B cell (primary cell): ENCODE measurements around the gene HMG20B. TPM values are rescaled to one million over a fixed set of nuclear protein-coding genes. Genes with fewer than 3 reads are reported as not detected.

Source experiments
- ATAC-seq: fragments of 200-7000 bp; cut with Tn5 transposase; one replicate; pipeline ENCODE4 v1.10.0; 2021; ENCODE audit warnings: low read depth, mild to moderate bottlenecking, moderate number of reproducible peaks, moderate library complexity
- CTCF ChIA-PET: fragments of 350-600 bp; sonication (Branson Sonifier 250); formaldehyde crosslinking; loops from one replicate; lab custom pipeline; 2021; ENCODE audit warnings: antibody characterized with exemption, inconsistent platforms; lab: Charles Lee
- POLR2A ChIA-PET: fragments of 350-600 bp; sonication (Branson Sonifier 250); formaldehyde crosslinking; loops from one replicate; lab custom pipeline; 2021; ENCODE audit warnings: antibody characterized with exemption; lab: Charles Lee
- DNase-seq: peaks from one replicate; pipeline ENCODE4 v3.0.0; 2013
- H2AFZ ChIP-seq: 2 replicates; pipeline ENCODE4 v1.6.1; 2012; ENCODE audit warnings: mild to moderate bottlenecking, low read depth, low read length; ENCODE audit not compliant: insufficient read depth, poor library complexity, severe bottlenecking
- H3K27ac ChIP-seq, 2 donors: 1 replicate in 1 of 2; 2 replicates in 1 of 2; pipeline ENCODE4 v1.5.1; 2012 to 2013; ENCODE audit warnings: low read length in 2 of 2, mild to moderate bottlenecking in 2 of 2, moderate library complexity in 1 of 2
- H3K27me3 ChIP-seq, 4 experiments: fragments of 200-600 bp in 1 of 4; sonication (generic) in 1 of 4; replicated peaks in 1 of 4; 1 replicate in 2 of 4; 2 replicates in 2 of 4; pipeline versions ENCODE4 v1.6.1 to v1.7.0; 2013 to 2016; ENCODE audit warnings: low read length in 3 of 4, mild to moderate bottlenecking in 2 of 4, mixed read lengths in 1 of 4, moderate library complexity in 1 of 4; ENCODE audit not compliant: insufficient read depth in 4 of 4, control insufficient read depth in 3 of 4; ENCODE audit errors: control extremely low read depth in 1 of 4
- H3K36me3 ChIP-seq, 2 experiments: replicated peaks in 1 of 2; 1 replicate in 1 of 2; 2 replicates in 1 of 2; pipeline versions ENCODE4 v1.6.1 to v1.7.1; 2013; ENCODE audit warnings: low read length in 1 of 2; ENCODE audit not compliant: insufficient read depth in 2 of 2, control insufficient read depth in 1 of 2; ENCODE audit errors: control extremely low read depth in 1 of 2, extremely low read depth in 1 of 2
- H3K4me1 ChIP-seq, 2 donors: fragments of 200-600 bp in 1 of 2; sonication (generic) in 1 of 2; 1 replicate in 1 of 2; 2 replicates in 1 of 2; pipeline versions ENCODE4 v1.5.1 to v1.6.1; 2013 to 2017; ENCODE audit warnings: low read length in 2 of 2; ENCODE audit not compliant: control insufficient read depth in 2 of 2, insufficient read depth in 2 of 2
- H3K4me2 ChIP-seq: replicated peaks from 2 replicates; pipeline ENCODE3; 2012; ENCODE audit warnings: mild to moderate bottlenecking, low read depth, low read length; ENCODE audit not compliant: poor library complexity, severe bottlenecking
- H3K4me3 ChIP-seq, 5 experiments: fragments of 200-600 bp in 1 of 5; sonication (generic) in 1 of 5; 1 replicate in 3 of 5; 2 replicates in 2 of 5; pipeline versions ENCODE4 v1.5.1 to v1.7.0; 2011 to 2016; ENCODE audit warnings: low read length in 4 of 5, mild to moderate bottlenecking in 4 of 5, low read depth in 2 of 5, control low read depth in 1 of 5, moderate library complexity in 1 of 5; ENCODE audit not compliant: insufficient read depth in 1 of 5; ENCODE audit errors: control extremely low read depth in 1 of 5, extremely low read depth in 1 of 5
- H3K79me2 ChIP-seq: fragments of 200-600 bp; sonication (generic); one replicate; pipeline ENCODE4 v1.6.0; 2016; ENCODE audit warnings: low read length; ENCODE audit not compliant: control insufficient read depth, insufficient read depth
- H3K9ac ChIP-seq: fragments of 200-600 bp; sonication (generic); 2 replicates; pipeline ENCODE4 v1.6.1; 2017; ENCODE audit warnings: mild to moderate bottlenecking, low read length, moderate library complexity
- H3K9me3 ChIP-seq, 3 donors: one replicate each; pipeline versions ENCODE4 v1.6.1 to v1.7.1; 2013; ENCODE audit warnings: low read length in 2 of 3; ENCODE audit not compliant: control insufficient read depth in 2 of 3, insufficient read depth in 1 of 3; ENCODE audit errors: control extremely low read depth in 1 of 3
- H4K20me1 ChIP-seq: 2 replicates; pipeline ENCODE4 v1.6.0; 2012; ENCODE audit warnings: mild to moderate bottlenecking, low read length; ENCODE audit not compliant: insufficient read depth, control insufficient read depth, poor library complexity, severe bottlenecking
- H3K27ac Mint-ChIP-seq: one replicate; pipeline ENCODE4 v1.8.0; 2021; ENCODE audit warnings: mixed read lengths
- H3K27me3 Mint-ChIP-seq: one replicate; pipeline ENCODE4 v1.8.0; 2021; ENCODE audit warnings: mixed read lengths
- H3K4me1 Mint-ChIP-seq: one replicate; pipeline ENCODE4 v1.8.0; 2021; ENCODE audit warnings: mixed read lengths
- H3K4me3 Mint-ChIP-seq: one replicate; pipeline ENCODE4 v1.8.0; 2021; ENCODE audit warnings: mixed read lengths
- H3K9me3 Mint-ChIP-seq: one replicate; pipeline ENCODE4 v1.8.0; 2022; ENCODE audit warnings: mixed read lengths; ENCODE audit not compliant: insufficient read depth
- EZH2 ChIP-seq: IDR thresholded peaks from 2 replicates; pipeline ENCODE4 v1.6.1; 2012; ENCODE audit warnings: borderline replicate concordance, low read depth, mild to moderate bottlenecking, moderate library complexity, low read length; ENCODE audit not compliant: insufficient read depth, poor library complexity, severe bottlenecking
- WGBS: methylation state at CpG from one replicate; pipeline ENCODE4 v1.1.5; 2013; ENCODE audit warnings: missing lambda C conversion rate; ENCODE audit not compliant: insufficient coverage; 5-methylcytosine and 5-hydroxymethylcytosine counted together
- intact Hi-C: fragments of 100-400 bp; cut with micrococcal nuclease; formaldehyde crosslinking; loops from one replicate; pipeline ENCODE4 v1.10.0; 2022
- polyA plus RNA-seq: library from polyadenylated mRNA; depleted of rRNA; stranded (reverse); fragments of >200 nt; gene quantifications from 2 replicates; pipeline ENCODE4 v1.2.3, GENCODE V29; 2012
- total RNA-seq, 2 donors: library from RNA; stranded (reverse); fragments of 120-200 nt in 1 of 2; gene quantifications; 1 replicate in 1 of 2; 2 replicates in 1 of 2; pipeline versions ENCODE4 v1.2.3 to v1.2.4, GENCODE V29; 2013 to 2022
- TF ChIP-seq, protein P1 (sequence below): fragments of 200-600 bp; IDR thresholded peaks from one replicate; pipeline ENCODE4 v1.8.0; 2022; ENCODE audit warnings: antibody characterized with exemption, mild to moderate bottlenecking

The HMG20B gene
- total and polyA plus RNA-seq, 2 donors (not counting 1 experiment from before 2014, with no cell fraction given) = 41.7 to 59.0 TPM

DNA sequence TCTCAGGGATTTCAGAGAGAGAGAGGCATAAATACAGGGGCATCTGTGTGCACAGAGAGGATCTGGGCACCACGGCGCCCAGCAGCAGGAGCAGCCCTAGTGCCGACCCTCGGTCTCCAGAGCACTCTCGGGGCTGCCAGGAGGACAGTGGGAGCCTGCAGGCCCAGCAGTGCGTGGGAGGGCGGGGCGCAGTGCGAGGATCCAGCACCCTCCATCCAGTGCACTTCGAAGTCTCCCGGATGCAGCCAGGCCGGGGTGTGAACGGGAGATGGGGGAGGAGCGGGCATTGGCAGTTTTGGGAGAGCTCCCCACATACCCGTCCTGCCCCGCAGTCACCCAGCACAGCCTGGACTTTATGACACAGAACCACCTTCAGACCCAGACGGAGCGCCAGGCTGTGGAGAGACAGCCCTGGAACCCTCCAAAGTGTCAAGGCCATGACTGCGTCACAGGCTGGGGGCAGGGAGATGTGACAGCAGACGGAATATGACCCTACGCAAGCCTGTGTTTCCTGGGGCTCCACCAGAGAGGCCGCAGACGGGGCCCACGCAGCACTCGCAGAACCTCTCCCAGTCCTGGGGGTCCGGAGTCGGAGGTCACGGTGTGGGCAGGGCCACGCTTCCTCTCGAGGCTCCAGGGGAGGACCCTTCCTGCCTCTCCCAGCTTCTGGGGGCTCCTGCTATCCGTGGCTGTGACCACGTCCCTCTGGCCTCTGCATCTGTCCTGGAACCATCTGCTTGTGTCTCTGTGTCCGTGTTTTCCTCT lies 48.5 kb upstream of the HMG20B start:
- DNase-seq = no peak

DNA sequence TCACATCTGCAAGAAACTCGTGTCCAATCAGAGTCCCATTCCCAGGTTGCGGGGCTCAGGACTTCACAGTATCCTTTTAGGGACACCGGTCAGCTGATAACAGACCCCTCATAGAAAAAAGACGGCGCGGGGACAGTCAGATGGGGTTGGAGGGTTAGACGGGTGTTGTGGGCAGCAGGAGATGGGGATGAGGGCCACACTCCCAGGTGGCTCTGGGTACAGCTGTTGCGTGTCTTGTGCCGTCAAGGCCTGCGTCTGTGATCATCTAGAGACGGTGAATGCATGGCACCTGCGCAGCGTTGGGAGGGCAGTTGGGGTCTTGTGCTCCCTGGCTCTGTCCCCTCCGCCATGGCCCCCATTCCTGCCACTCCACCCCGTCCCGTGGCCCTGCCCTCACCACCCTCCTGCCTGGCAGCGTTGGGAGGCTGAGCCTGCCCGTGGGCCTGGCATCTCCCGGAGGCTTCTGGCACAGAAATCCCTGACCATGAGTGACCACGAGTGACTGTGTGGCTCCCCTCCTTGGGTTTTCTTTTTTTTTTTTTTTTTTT lies 47.8 kb upstream of the HMG20B start:
- H2AFZ ChIP-seq = no peak overlapping the region
- no peaks in the 10 kb centered on the region for H3K27me3 Mint-ChIP-seq
- no peaks in the 10 kb centered on the region for H3K27me3 ChIP-seq
- no peak overlapping the region for H3K4me2 ChIP-seq
- H3K27ac Mint-ChIP-seq = no peak overlapping the region
- no peak for ATAC-seq
- no peak overlapping the region for H3K4me3 ChIP-seq
- H3K9me3 Mint-ChIP-seq = no peaks in the 10 kb centered on the region
- H3K4me3 Mint-ChIP-seq = no peak overlapping the region
- H3K9ac ChIP-seq = no peak overlapping the region
- ChIA-PET CTCF (no interaction called here), POLR2A (no interaction called here)
- TF ChIP-seq EZH2 = no peak
- TF ChIP-seq, protein P1, sequence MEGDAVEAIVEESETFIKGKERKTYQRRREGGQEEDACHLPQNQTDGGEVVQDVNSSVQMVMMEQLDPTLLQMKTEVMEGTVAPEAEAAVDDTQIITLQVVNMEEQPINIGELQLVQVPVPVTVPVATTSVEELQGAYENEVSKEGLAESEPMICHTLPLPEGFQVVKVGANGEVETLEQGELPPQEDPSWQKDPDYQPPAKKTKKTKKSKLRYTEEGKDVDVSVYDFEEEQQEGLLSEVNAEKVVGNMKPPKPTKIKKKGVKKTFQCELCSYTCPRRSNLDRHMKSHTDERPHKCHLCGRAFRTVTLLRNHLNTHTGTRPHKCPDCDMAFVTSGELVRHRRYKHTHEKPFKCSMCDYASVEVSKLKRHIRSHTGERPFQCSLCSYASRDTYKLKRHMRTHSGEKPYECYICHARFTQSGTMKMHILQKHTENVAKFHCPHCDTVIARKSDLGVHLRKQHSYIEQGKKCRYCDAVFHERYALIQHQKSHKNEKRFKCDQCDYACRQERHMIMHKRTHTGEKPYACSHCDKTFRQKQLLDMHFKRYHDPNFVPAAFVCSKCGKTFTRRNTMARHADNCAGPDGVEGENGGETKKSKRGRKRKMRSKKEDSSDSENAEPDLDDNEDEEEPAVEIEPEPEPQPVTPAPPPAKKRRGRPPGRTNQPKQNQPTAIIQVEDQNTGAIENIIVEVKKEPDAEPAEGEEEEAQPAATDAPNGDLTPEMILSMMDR = no peak
- 98% methylated on average over 18 of the region's 20 CpGs for WGBS
- intact Hi-C loops = no loop called here
- no peaks in the 10 kb centered on the region for H3K4me1 ChIP-seq
- H4K20me1 ChIP-seq = peaks cover 89% of the 10 kb centered on the region
- no peaks in the 10 kb centered on the region for H3K9me3 ChIP-seq
- peaks cover 0 to 67% of the 10 kb centered on the region in 2 experiments for H3K36me3 ChIP-seq
- H3K4me1 Mint-ChIP-seq = peaks cover 9% of the 10 kb centered on the region
- no peak for DNase-seq
- H3K79me2 ChIP-seq = peaks cover 65% of the 10 kb centered on the region
- no peak overlapping the region for H3K27ac ChIP-seq

More for the DNA sequence above, 48.5 kb upstream of the HMG20B start:
- Mint-ChIP-seq H3K4me3 (no peak overlapping the region), H3K9me3 (no peaks in the 10 kb centered on the region), H3K4me1 (peaks cover 10% of the 10 kb centered on the region), H3K27ac (no peak overlapping the region), H3K27me3 (no peaks in the 10 kb centered on the region)
- Histone ChIP-seq H3K27me3 (no peaks in the 10 kb centered on the region), H3K4me3 (no peak overlapping the region), H3K36me3 (peaks cover 0 to 74% of the 10 kb centered on the region in 2 experiments), H3K27ac (no peak overlapping the region), H3K9ac (no peak overlapping the region), H3K4me2 (no peak overlapping the region), H3K4me1 (no peaks in the 10 kb centered on the region), H2AFZ (no peak overlapping the region), H3K9me3 (no peaks in the 10 kb centered on the region), H4K20me1 (peaks cover 96% of the 10 kb centered on the region), H3K79me2 (peaks cover 69% of the 10 kb centered on the region)
- ATAC-seq = no peak
- ChIA-PET POLR2A (no interaction called here), CTCF (no interaction called here)
- TF ChIP-seq, protein P1 = no peak
- TF ChIP-seq EZH2 = no peak
- 96% methylated on average over 27 of the region's 33 CpGs for WGBS
- intact Hi-C loops = no loop called here
